ENCODE results near the gene SPACA5B.
"Not testable (repeated sequence)": the region's sequence is repeated elsewhere in the genome, so short reads cannot be mapped to it uniquely, and the experiment has no call there.

GRCh38 chrX:48130326-48130725 lies at the start of gene SPACA5B:
- not testable (repeated sequence) for TF ChIP-seq POLR2A, CTCF, POLR2AphosphoS5 (IDR thresholded peaks at IDR 0.05)

Data from upper lobe of left lung (tissue), 4 donors.